Measurements from ENCODE around the gene LTC4S.

GRCh38 chr5:179777456-179777855 is 16.3 kb upstream of the LTC4S start:
- no peak for TF ChIP-seq EZH2 (IDR thresholded peaks at IDR 0.05; ENCODE audit: borderline replicate concordance, low read depth, low read length, severe bottlenecking)
- no peak for TF ChIP-seq CTCF (IDR thresholded peaks at IDR 0.05; ENCODE audit: borderline replicate concordance, extremely low read depth, low read length, poor library complexity, severe bottlenecking)
